Lung (tissue), 12 donors: ENCODE measurements around the gene MPV17. TPM values are rescaled to one million over a fixed set of nuclear protein-coding genes. Genes with fewer than 3 reads are reported as not detected.

Source experiments
- ATAC-seq: fragments of 200-7000 bp; cut with Tn5 transposase; one replicate; pipeline ENCODE4 v1.9.1; 2020; ENCODE audit warnings: moderate number of reproducible peaks; ENCODE audit not compliant: insufficient read depth, low FRiP score
- DNase-seq, 3 donors: peaks; one replicate each; pipeline ENCODE4 v3.0.0-alpha.2; 2013 to 2017
- H3K27ac ChIP-seq, 2 donors: one replicate each; pipeline ENCODE4 v1.5.1; 2013; ENCODE audit warnings: mild to moderate bottlenecking in 2 of 2, moderate library complexity in 2 of 2, control low read depth in 1 of 2, inconsistent platforms in 1 of 2, low read depth in 1 of 2, low read length in 1 of 2
- H3K27me3 ChIP-seq, 3 donors: one replicate each; pipeline ENCODE4 v1.5.1; 2013; ENCODE audit warnings: low read length in 2 of 3; ENCODE audit not compliant: control insufficient read depth in 3 of 3, insufficient read depth in 3 of 3
- H3K36me3 ChIP-seq, 4 donors: one replicate each; pipeline ENCODE4 v1.5.1; 2013; ENCODE audit warnings: low read length in 4 of 4, mild to moderate bottlenecking in 1 of 4, moderate library complexity in 1 of 4; ENCODE audit not compliant: control insufficient read depth in 4 of 4, insufficient read depth in 4 of 4
- H3K4me1 ChIP-seq, 5 donors: one replicate each; pipeline ENCODE4 v1.5.1; 2013; ENCODE audit warnings: low read length in 5 of 5, mild to moderate bottlenecking in 2 of 5, moderate library complexity in 1 of 5; ENCODE audit not compliant: control insufficient read depth in 5 of 5, insufficient read depth in 5 of 5
- H3K4me3 ChIP-seq: one replicate; pipeline ENCODE4 v1.5.1; 2013; ENCODE audit warnings: mild to moderate bottlenecking, control low read depth, moderate library complexity
- H3K9ac ChIP-seq, 2 donors: one replicate each; pipeline ENCODE4 v1.5.1; 2013; ENCODE audit warnings: low read length in 2 of 2, control low read depth in 1 of 2; ENCODE audit not compliant: insufficient read depth in 1 of 2
- H3K9me3 ChIP-seq, 4 donors: one replicate each; pipeline ENCODE4 v1.5.1; 2013; ENCODE audit warnings: low read length in 3 of 4, mild to moderate bottlenecking in 1 of 4, moderate library complexity in 1 of 4; ENCODE audit not compliant: control insufficient read depth in 4 of 4, insufficient read depth in 3 of 4
- CTCF ChIP-seq: IDR thresholded peaks from 2 replicates; pipeline ENCODE4 v1.5.1; 2012; ENCODE audit warnings: mild to moderate bottlenecking; ENCODE audit errors: control extremely low read depth, extremely low read depth
- WGBS, 2 donors: extraction: QIAGEN DNeasy Blood & Tissue Kit; methylation state at CpG; one replicate each; pipeline ENCODE4 v1.1.7; 2013; 5-methylcytosine and 5-hydroxymethylcytosine counted together
- polyA plus RNA-seq, 2 donors: library from polyadenylated mRNA; stranded (reverse); fragments of 200-250 nt; gene quantifications; one replicate each; pipeline ENCODE4 v1.2.1, GENCODE V29; 2013
- total RNA-seq, 2 donors: library from RNA; depleted of rRNA in 1 of 2; stranded (reverse); fragments of >200 nt in 1 of 2; gene quantifications; one replicate each; pipeline ENCODE4 v1.2.1, GENCODE V29; 2014 to 2021
- donor health status: control.
- donor health status: control.
- donor health status: Bipolar disorder and iron deficiency.
- donor health status: healthy.
- donor health status: DM: yes; HTN: yes; CAD: no.

MPV17 gene
- total and polyA plus RNA-seq, 4 donors, result 42.1 to 224 (median 98.7) TPM

GRCh38 chr2:27298391-27299080, 24.4 kb downstream of the MPV17 start:
- ATAC-seq, result no peak
- no peak overlapping the region for H3K9ac ChIP-seq
- H3K4me1 ChIP-seq, result peaks cover 0 to 2% (median 0%) of the 10 kb centered on the region in 5 donors
- no peak for TF ChIP-seq CTCF
- H3K27ac ChIP-seq, result no peak overlapping the region
- no peak overlapping the region for H3K4me3 ChIP-seq
- H3K27me3 ChIP-seq, result no peaks in the 10 kb centered on the region
- 77 to 92% methylated on average over 18 of the region's 18 CpGs for WGBS, 2 donors
- no peaks in the 10 kb centered on the region for H3K9me3 ChIP-seq
- no peak for DNase-seq
- no peaks in the 10 kb centered on the region for H3K36me3 ChIP-seq

- no peak overlapping the region for H3K9ac ChIP-seq
- DNase-seq (no peak), ATAC-seq (no peak)
- H3K36me3 ChIP-seq, result no peaks in the 10 kb centered on the region
- H3K9me3 ChIP-seq, result no peaks in the 10 kb centered on the region
- 92 to 94% methylated on average over 3 of the region's 3 CpGs for WGBS, 2 donors
- H3K4me3 ChIP-seq, result no peak overlapping the region
- peaks cover 0 to 3% (median 2%) of the 10 kb centered on the region in 3 donors for H3K27me3 ChIP-seq
- no peak overlapping the region for H3K27ac ChIP-seq
- no peak for TF ChIP-seq CTCF
- H3K4me1 ChIP-seq, result peaks cover 0 to 6% (median 0%) of the 10 kb centered on the region in 5 donors
Measured at GRCh38 chr2:27297195-27297594, 25.7 kb downstream of the MPV17 start.

- no peak for DNase-seq
- H3K4me1 ChIP-seq, result peaks cover 0 to 6% (median 0%) of the 10 kb centered on the region in 5 donors
- H3K9ac ChIP-seq, result no peak overlapping the region
- no peak for ATAC-seq
- H3K36me3 ChIP-seq, result no peaks in the 10 kb centered on the region
- H3K9me3 ChIP-seq, result no peaks in the 10 kb centered on the region
- H3K4me3 ChIP-seq, result no peak overlapping the region
- 53 to 60% methylated on average over 4 of the region's 4 CpGs for WGBS, 2 donors
- H3K27me3 ChIP-seq, result peaks cover 0 to 8% (median 7%) of the 10 kb centered on the region in 3 donors
- no peak for TF ChIP-seq CTCF
- no peak overlapping the region for H3K27ac ChIP-seq
Measured at GRCh38 chr2:27296481-27296880, 26.4 kb downstream of the MPV17 start.
